Pancreas (tissue), 10 donors: ENCODE measurements around the gene SYP. TPM values are rescaled to one million over a fixed set of nuclear protein-coding genes. Genes with fewer than 3 reads are reported as not detected.
"Not testable (repeated sequence)": the region's sequence is repeated elsewhere in the genome, so short reads cannot be mapped to it uniquely, and the experiment has no call there.

Experiments used
- ATAC-seq, 4 donors: fragments of 200-7000 bp; cut with Tn5 transposase; one replicate each; pipeline versions ENCODE4 v1.8.0 to v1.9.1; 2020; ENCODE audit warnings: mild to moderate bottlenecking in 4 of 4, moderate library complexity in 4 of 4
- DNase-seq, 6 donors: peaks; one replicate each; pipeline ENCODE4 v3.0.0-alpha.2; 2020
- FAIRE-seq: peaks from 2 replicates; lab custom pipeline; 2012; peaks lifted over from hg19 to GRCh38; lab: Jason Lieb, UNC
- H3K27ac ChIP-seq, 4 donors: fragments of 200-600 bp; sonication (generic); 1 replicate in 3 of 4; 2 replicates in 1 of 4; pipeline versions ENCODE4 v1.5.0 to v1.8.0; 2020
- H3K27me3 ChIP-seq, 4 donors: fragments of 200-600 bp; one replicate each; pipeline ENCODE4 v1.8.0; 2021
- H3K36me3 ChIP-seq, 3 donors: fragments of 200-600 bp; sonication (generic) in 1 of 3; one replicate each; pipeline versions ENCODE4 v1.5.0 to v1.8.0; 2020 to 2021
- H3K4me1 ChIP-seq, 3 donors: fragments of 200-600 bp; one replicate each; pipeline ENCODE4 v1.8.0; 2021
- H3K4me3 ChIP-seq, 4 donors: fragments of 200-600 bp; sonication (generic) in 2 of 4; one replicate each; pipeline versions ENCODE4 v1.5.0 to v1.8.0; 2020 to 2021
- H3K9me3 ChIP-seq, 4 donors: fragments of 200-600 bp; one replicate each; pipeline ENCODE4 v1.8.0; 2021
- WGBS, 2 donors: extraction: QIAGEN DNeasy Blood & Tissue Kit; methylation state at CpG; one replicate each; pipeline ENCODE4 v1.1.7; 2013; 5-methylcytosine and 5-hydroxymethylcytosine counted together
- intact Hi-C, 3 donors: fragments of 100-400 bp; cut with DNase I; formaldehyde crosslinking; loops; one replicate each; pipeline versions ENCODE4 v1.11.1 to v1.14.2; 2022
- polyA plus RNA-seq, 2 donors: library from polyadenylated mRNA; stranded (reverse); fragments of 200-250 nt; gene quantifications; one replicate each; pipeline ENCODE4 v1.2.3, GENCODE V29; 2013
- total RNA-seq, 6 donors: library from RNA; stranded (reverse); fragmentation: NEBNext Ultra II Directional in 4 of 6; extraction: Animal tissue kit (Norgen Biotek cat#: 25700) in 4 of 6; gene quantifications; one replicate each; pipeline versions ENCODE4 v1.2.1 to v1.2.4, GENCODE V29; 2021 to 2023
- TF ChIP-seq, protein P1 (sequence below), 4 donors: fragments of 200-600 bp; sonication (generic) in 3 of 4; IDR thresholded peaks; one replicate each; pipeline versions ENCODE4 v1.5.0 to v1.8.0; 2021; ENCODE audit warnings: antibody characterized with exemption in 4 of 4
- donor health status: healthy with polysubstance abuse.
- donor health status: DM: no; HTN: no; CAD: no; lungs with moderate emphysema.
- donor health status: DM: no; HTN: no; CAD: no.
- donor health status: control.
- donor health status: control.
- donor health status: Bipolar disorder and iron deficiency.
- donor health status: DM: yes; HTN: yes; CAD: no.
- donor health status: DM: no; HTN: no; CAD: no.
- donor health status: DM: no; HTN: no; CAD: no.
- donor health status: DM: yes; HTN: yes; CAD: no.

SYP gene
- total and polyA plus RNA-seq, 8 donors, result 2.0 to 41.7 (median 6.7) TPM

DNA sequence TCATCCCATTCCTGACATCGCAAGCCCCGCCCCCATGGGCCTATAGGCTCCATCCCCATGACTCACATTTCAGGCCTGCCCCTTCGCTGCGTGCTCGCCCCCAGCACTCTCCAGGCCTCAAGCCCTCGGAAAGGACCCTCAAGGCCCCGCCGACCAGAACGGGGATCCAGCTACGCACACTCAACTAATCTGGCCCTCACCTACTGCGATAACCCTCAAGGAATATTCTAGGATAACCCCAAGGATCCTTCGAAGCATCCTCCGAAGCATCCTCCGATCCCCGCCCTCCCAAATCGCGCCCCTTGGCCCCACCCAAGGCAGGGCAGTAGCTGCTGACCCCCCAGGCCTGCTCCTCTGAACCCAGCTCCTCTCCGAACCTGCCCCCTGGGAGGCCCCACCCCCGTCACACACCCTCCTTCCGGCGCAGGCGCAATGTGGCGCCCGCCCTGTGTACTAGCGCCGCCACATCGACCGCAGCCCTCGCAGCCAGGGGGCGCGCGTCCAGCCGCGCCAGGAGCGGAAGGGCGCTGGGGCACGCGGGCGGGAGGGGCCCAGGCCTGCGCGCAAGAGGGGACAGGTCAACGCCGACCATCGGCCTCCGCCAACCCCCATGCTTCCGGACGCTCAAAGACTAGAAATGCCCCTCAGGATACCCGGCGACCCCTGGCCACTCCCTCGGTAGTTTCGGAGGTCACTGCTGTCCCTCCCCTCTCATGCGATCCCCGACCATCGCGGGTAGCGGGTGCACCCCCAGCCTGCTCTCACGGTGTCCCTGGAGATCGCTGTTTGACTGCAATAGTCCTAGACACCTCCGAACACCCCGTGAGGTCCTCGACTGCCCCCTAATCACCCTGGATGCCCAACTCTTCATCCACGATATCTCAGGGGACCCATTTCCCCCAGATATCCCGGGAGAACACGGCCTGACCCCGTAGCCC lies 43.8 kb downstream of the SYP start:
- DNase-seq, result peak; percentile 84 to 94 (median 89)
- intact Hi-C loops, result no loop called here
- 2 to 37% methylated on average over 54 to 65 of the region's 65 CpGs for WGBS, 2 donors

DNA sequence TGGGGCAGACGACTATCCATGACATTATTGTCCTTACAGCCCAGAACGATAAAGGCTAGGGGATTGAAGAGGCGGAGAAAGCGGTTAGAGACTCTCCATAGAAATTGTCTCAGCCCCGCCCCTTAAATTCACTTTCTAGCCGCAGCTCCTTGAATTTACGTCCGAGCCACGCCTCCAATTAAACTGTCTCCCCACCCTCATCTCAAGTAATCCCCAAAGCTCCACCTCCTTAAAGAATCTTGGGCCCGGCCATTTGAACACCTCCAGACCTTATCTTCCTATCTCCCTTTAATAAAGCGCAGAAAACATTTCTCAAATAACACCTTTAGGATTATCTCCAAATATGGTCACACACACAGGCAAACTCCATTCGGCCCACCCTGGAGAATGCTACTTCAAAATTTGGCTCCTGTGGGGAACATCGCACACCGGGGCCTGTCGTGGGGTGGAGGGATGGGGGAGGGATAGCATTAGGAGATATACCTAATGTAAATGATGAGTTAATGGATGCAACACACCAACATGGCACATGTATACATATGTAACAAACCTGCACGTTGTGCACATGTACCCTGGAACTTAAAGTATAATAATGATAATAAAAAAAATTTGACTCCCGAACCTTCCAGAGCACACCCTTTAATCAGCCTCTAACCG lies 44.6 kb downstream of the SYP start:
- Histone ChIP-seq H3K27ac (peak overlapping the region; percentile 60 to 96 (median 80)), H3K4me1 (no peaks in the 10 kb centered on the region), H3K27me3 (no peaks in the 10 kb centered on the region), H3K36me3 (no peaks in the 10 kb centered on the region), H3K9me3 (no peaks in the 10 kb centered on the region), H3K4me3 (peak overlapping the region in 3 of 4 donors; percentile 18 to 41 (median 37))
- intact Hi-C loops, result no loop called here
- FAIRE-seq, result peak; percentile 39
- ATAC-seq, result peak; percentile 21 to 59 (median 42)
- peak in 2 of 6 donors; percentile 29 to 61 for DNase-seq
- 7 to 41% methylated on average over 18 of the region's 18 CpGs for WGBS, 2 donors
- TF ChIP-seq, protein P1, sequence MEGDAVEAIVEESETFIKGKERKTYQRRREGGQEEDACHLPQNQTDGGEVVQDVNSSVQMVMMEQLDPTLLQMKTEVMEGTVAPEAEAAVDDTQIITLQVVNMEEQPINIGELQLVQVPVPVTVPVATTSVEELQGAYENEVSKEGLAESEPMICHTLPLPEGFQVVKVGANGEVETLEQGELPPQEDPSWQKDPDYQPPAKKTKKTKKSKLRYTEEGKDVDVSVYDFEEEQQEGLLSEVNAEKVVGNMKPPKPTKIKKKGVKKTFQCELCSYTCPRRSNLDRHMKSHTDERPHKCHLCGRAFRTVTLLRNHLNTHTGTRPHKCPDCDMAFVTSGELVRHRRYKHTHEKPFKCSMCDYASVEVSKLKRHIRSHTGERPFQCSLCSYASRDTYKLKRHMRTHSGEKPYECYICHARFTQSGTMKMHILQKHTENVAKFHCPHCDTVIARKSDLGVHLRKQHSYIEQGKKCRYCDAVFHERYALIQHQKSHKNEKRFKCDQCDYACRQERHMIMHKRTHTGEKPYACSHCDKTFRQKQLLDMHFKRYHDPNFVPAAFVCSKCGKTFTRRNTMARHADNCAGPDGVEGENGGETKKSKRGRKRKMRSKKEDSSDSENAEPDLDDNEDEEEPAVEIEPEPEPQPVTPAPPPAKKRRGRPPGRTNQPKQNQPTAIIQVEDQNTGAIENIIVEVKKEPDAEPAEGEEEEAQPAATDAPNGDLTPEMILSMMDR (IDR thresholded peaks at IDR 0.05), result no peak

More for the DNA sequence above, 43.8 kb downstream of the SYP start:
- peak overlapping the region in 3 of 4 donors; percentile 18 to 41 (median 37) for H3K4me3 ChIP-seq
- peak overlapping the region; percentile 60 to 96 (median 80) for H3K27ac ChIP-seq
- TF ChIP-seq, protein P1 (IDR thresholded peaks at IDR 0.05), result peak; percentile 25 to 61 (median 48)
- H3K9me3 ChIP-seq, result no peaks in the 10 kb centered on the region
- ATAC-seq (peak; percentile 93 to 96 (median 96)), FAIRE-seq (no peak)
- H3K4me1 ChIP-seq, result no peaks in the 10 kb centered on the region
- H3K36me3 ChIP-seq, result no peaks in the 10 kb centered on the region
- no peaks in the 10 kb centered on the region for H3K27me3 ChIP-seq

DNA sequence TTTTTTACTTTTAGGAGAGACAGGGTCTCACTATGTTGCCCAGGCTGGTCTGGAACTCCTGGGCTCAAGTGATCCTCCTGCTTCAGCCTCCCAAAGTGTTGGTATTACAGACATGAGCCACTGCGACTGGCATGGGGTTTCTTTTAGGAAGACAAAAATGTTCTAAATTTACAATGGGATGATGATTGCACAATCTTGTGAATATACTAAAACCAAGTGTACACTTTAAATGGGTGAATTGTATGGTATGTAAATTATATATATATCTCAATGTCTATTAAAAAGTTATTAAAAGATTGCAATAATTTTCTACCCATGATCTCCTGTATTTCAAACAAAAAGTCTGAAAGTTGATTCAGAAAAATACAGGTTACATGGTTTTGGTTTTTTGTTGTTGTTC lies 46.5 kb downstream of the SYP start:
- Histone ChIP-seq H3K9me3 (no peaks in the 10 kb centered on the region), H3K4me1 (peaks cover 0 to 5% (median 0%) of the 10 kb centered on the region in 3 donors), H3K4me3 (no peak overlapping the region), H3K27me3 (no peaks in the 10 kb centered on the region), H3K36me3 (no peaks in the 10 kb centered on the region), H3K27ac (no peak overlapping the region)
- no peak for DNase-seq
- intact Hi-C loops, result no loop called here
- 77 to 94% methylated on average over 1 of the region's 1 CpG for WGBS, 2 donors
- FAIRE-seq, result peak; percentile 84
- no peak for ATAC-seq
- TF ChIP-seq, protein P1 (IDR thresholded peaks at IDR 0.05), result no peak

DNA sequence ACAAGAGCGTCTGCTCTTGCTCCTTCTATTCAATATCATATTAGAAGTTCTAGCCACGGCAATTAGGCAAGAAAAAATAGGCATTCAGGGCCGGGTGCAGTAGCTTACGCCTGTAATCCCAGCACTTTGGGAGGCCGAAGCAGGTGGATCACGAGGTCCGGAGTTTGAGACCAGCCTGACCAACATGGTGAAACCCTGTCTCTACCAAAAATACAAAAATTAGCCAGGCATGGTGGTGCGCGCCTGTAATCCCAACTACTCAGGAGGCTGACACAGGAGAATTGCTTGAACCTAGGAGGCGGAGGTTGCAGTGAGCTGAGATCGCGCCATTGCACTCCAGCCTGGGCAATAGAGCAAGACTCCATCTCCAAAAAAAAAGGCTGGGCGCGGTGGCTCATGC lies 50.7 kb downstream of the SYP start:
- H3K27me3 ChIP-seq, intact Hi-C loops, H3K9me3 ChIP-seq, H3K36me3 ChIP-seq, H3K4me1 ChIP-seq, ATAC-seq, FAIRE-seq, DNase-seq, H3K4me3 ChIP-seq: not testable (repeated sequence)
- H3K27ac ChIP-seq, result peak overlapping the region; percentile 42 to 78 (median 60)
- WGBS, 2 donors, result 90 to 97% methylated on average over 14 of the region's 14 CpGs

DNA sequence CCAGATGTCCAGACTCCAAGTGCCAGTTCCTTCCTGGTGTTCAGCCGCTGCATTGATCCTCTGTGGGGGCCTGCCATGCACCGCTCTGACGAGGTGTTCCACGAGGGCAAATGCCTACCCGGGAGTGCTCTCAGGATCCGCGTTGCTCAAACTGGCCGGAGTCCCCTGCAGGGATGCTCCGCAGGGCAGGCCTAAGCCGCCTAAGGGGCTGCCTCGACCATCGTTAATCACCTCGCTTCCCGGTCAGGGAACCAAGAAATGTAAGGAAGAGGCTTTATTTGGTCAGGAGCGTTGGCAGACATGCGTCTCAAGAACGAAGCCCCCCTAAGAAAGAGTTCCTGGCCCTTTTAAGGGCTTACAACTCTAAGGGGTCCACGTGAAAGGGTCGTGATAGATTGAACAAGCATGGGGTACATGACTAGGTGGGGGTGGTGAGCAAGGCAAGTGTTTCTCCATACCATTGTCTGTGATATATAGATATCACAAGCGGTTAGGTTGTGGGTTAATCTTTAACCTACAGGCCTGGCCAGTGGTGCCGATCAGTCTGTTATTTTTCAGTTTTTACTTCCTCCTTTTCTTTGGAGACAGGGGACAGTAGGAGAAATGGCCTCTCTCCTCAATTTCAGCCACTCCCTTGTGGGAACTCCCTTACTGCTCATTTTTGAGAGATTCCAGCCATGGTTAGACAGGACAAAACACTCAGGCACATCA lies 51.4 kb downstream of the SYP start:
- peak overlapping the region; percentile 42 to 78 (median 60) for H3K27ac ChIP-seq
- H3K36me3 ChIP-seq, FAIRE-seq, H3K4me1 ChIP-seq, H3K4me3 ChIP-seq, intact Hi-C loops, H3K9me3 ChIP-seq, H3K27me3 ChIP-seq: not testable (repeated sequence)
- DNase-seq, result peak in 2 of 6 donors; percentile 34 to 42
- peak; percentile 64 to 80 (median 72) for ATAC-seq
- 70 to 74% methylated on average over 21 of the region's 21 CpGs for WGBS, 2 donors
